B cell (primary cell): Measurements from ENCODE around the gene PC. TPM values are rescaled to one million over a fixed set of nuclear protein-coding genes. Genes with fewer than 3 reads are reported as not detected.

Source experiments
- ATAC-seq: fragments of 200-7000 bp; cut with Tn5 transposase; one replicate; pipeline ENCODE4 v1.10.0; 2021; ENCODE audit warnings: low read depth, mild to moderate bottlenecking, moderate number of reproducible peaks, moderate library complexity
- CTCF ChIA-PET: fragments of 350-600 bp; sonication (Branson Sonifier 250); formaldehyde crosslinking; loops from one replicate; lab custom pipeline; 2021; ENCODE audit warnings: antibody characterized with exemption, inconsistent platforms; lab: Charles Lee
- POLR2A ChIA-PET: fragments of 350-600 bp; sonication (Branson Sonifier 250); formaldehyde crosslinking; loops from one replicate; lab custom pipeline; 2021; ENCODE audit warnings: antibody characterized with exemption; lab: Charles Lee
- DNase-seq: peaks from one replicate; pipeline ENCODE4 v3.0.0; 2013
- H2AFZ ChIP-seq: 2 replicates; pipeline ENCODE4 v1.6.1; 2012; ENCODE audit warnings: mild to moderate bottlenecking, low read depth, low read length; ENCODE audit not compliant: insufficient read depth, poor library complexity, severe bottlenecking
- H3K27ac ChIP-seq, 2 donors: 1 replicate in 1 of 2; 2 replicates in 1 of 2; pipeline ENCODE4 v1.5.1; 2012 to 2013; ENCODE audit warnings: low read length in 2 of 2, mild to moderate bottlenecking in 2 of 2, moderate library complexity in 1 of 2
- H3K27me3 ChIP-seq, 4 experiments: fragments of 200-600 bp in 1 of 4; sonication (generic) in 1 of 4; replicated peaks in 1 of 4; 1 replicate in 2 of 4; 2 replicates in 2 of 4; pipeline versions ENCODE4 v1.6.1 to v1.7.0; 2013 to 2016; ENCODE audit warnings: low read length in 3 of 4, mild to moderate bottlenecking in 2 of 4, mixed read lengths in 1 of 4, moderate library complexity in 1 of 4; ENCODE audit not compliant: insufficient read depth in 4 of 4, control insufficient read depth in 3 of 4; ENCODE audit errors: control extremely low read depth in 1 of 4
- H3K36me3 ChIP-seq, 2 experiments: replicated peaks in 1 of 2; 1 replicate in 1 of 2; 2 replicates in 1 of 2; pipeline versions ENCODE4 v1.6.1 to v1.7.1; 2013; ENCODE audit warnings: low read length in 1 of 2; ENCODE audit not compliant: insufficient read depth in 2 of 2, control insufficient read depth in 1 of 2; ENCODE audit errors: control extremely low read depth in 1 of 2, extremely low read depth in 1 of 2
- H3K4me1 ChIP-seq, 2 donors: fragments of 200-600 bp in 1 of 2; sonication (generic) in 1 of 2; 1 replicate in 1 of 2; 2 replicates in 1 of 2; pipeline versions ENCODE4 v1.5.1 to v1.6.1; 2013 to 2017; ENCODE audit warnings: low read length in 2 of 2; ENCODE audit not compliant: control insufficient read depth in 2 of 2, insufficient read depth in 2 of 2
- H3K4me2 ChIP-seq: replicated peaks from 2 replicates; pipeline ENCODE3; 2012; ENCODE audit warnings: mild to moderate bottlenecking, low read depth, low read length; ENCODE audit not compliant: poor library complexity, severe bottlenecking
- H3K4me3 ChIP-seq, 5 experiments: fragments of 200-600 bp in 1 of 5; sonication (generic) in 1 of 5; 1 replicate in 3 of 5; 2 replicates in 2 of 5; pipeline versions ENCODE4 v1.5.1 to v1.7.0; 2011 to 2016; ENCODE audit warnings: low read length in 4 of 5, mild to moderate bottlenecking in 4 of 5, low read depth in 2 of 5, control low read depth in 1 of 5, moderate library complexity in 1 of 5; ENCODE audit not compliant: insufficient read depth in 1 of 5; ENCODE audit errors: control extremely low read depth in 1 of 5, extremely low read depth in 1 of 5
- H3K79me2 ChIP-seq: fragments of 200-600 bp; sonication (generic); one replicate; pipeline ENCODE4 v1.6.0; 2016; ENCODE audit warnings: low read length; ENCODE audit not compliant: control insufficient read depth, insufficient read depth
- H3K9ac ChIP-seq: fragments of 200-600 bp; sonication (generic); 2 replicates; pipeline ENCODE4 v1.6.1; 2017; ENCODE audit warnings: mild to moderate bottlenecking, low read length, moderate library complexity
- H3K9me3 ChIP-seq, 3 donors: one replicate each; pipeline versions ENCODE4 v1.6.1 to v1.7.1; 2013; ENCODE audit warnings: low read length in 2 of 3; ENCODE audit not compliant: control insufficient read depth in 2 of 3, insufficient read depth in 1 of 3; ENCODE audit errors: control extremely low read depth in 1 of 3
- H4K20me1 ChIP-seq: 2 replicates; pipeline ENCODE4 v1.6.0; 2012; ENCODE audit warnings: mild to moderate bottlenecking, low read length; ENCODE audit not compliant: insufficient read depth, control insufficient read depth, poor library complexity, severe bottlenecking
- H3K27ac Mint-ChIP-seq: one replicate; pipeline ENCODE4 v1.8.0; 2021; ENCODE audit warnings: mixed read lengths
- H3K27me3 Mint-ChIP-seq: one replicate; pipeline ENCODE4 v1.8.0; 2021; ENCODE audit warnings: mixed read lengths
- H3K4me1 Mint-ChIP-seq: one replicate; pipeline ENCODE4 v1.8.0; 2021; ENCODE audit warnings: mixed read lengths
- H3K4me3 Mint-ChIP-seq: one replicate; pipeline ENCODE4 v1.8.0; 2021; ENCODE audit warnings: mixed read lengths
- H3K9me3 Mint-ChIP-seq: one replicate; pipeline ENCODE4 v1.8.0; 2022; ENCODE audit warnings: mixed read lengths; ENCODE audit not compliant: insufficient read depth
- CTCF ChIP-seq: fragments of 200-600 bp; IDR thresholded peaks from one replicate; pipeline ENCODE4 v1.8.0; 2022; ENCODE audit warnings: antibody characterized with exemption, mild to moderate bottlenecking
- EZH2 ChIP-seq: IDR thresholded peaks from 2 replicates; pipeline ENCODE4 v1.6.1; 2012; ENCODE audit warnings: borderline replicate concordance, low read depth, mild to moderate bottlenecking, moderate library complexity, low read length; ENCODE audit not compliant: insufficient read depth, poor library complexity, severe bottlenecking
- WGBS: methylation state at CpG from one replicate; pipeline ENCODE4 v1.1.5; 2013; ENCODE audit warnings: missing lambda C conversion rate; ENCODE audit not compliant: insufficient coverage; 5-methylcytosine and 5-hydroxymethylcytosine counted together
- intact Hi-C: fragments of 100-400 bp; cut with micrococcal nuclease; formaldehyde crosslinking; loops from one replicate; pipeline ENCODE4 v1.10.0; 2022
- polyA plus RNA-seq: library from polyadenylated mRNA; depleted of rRNA; stranded (reverse); fragments of >200 nt; gene quantifications from 2 replicates; pipeline ENCODE4 v1.2.3, GENCODE V29; 2012
- total RNA-seq, 2 donors: library from RNA; stranded (reverse); fragments of 120-200 nt in 1 of 2; gene quantifications; 1 replicate in 1 of 2; 2 replicates in 1 of 2; pipeline versions ENCODE4 v1.2.3 to v1.2.4, GENCODE V29; 2013 to 2022

PC gene
- total and polyA plus RNA-seq, 2 donors (not counting 1 experiment from before 2014, with no cell fraction given): 1.5 to 4.4 TPM

GRCh38 chr11:66882561-66883015 lies 75.6 kb downstream of the PC start:
- Histone ChIP-seq H3K79me2 (no peaks in the 10 kb centered on the region), H3K4me3 (no peak overlapping the region), H3K9me3 (no peaks in the 10 kb centered on the region), H3K4me2 (no peak overlapping the region), H3K27ac (no peak overlapping the region), H3K27me3 (peaks cover 0 to 5% (median 0%) of the 10 kb centered on the region in 4 experiments), H3K9ac (no peak overlapping the region), H3K4me1 (no peaks in the 10 kb centered on the region), H2AFZ (no peak overlapping the region), H3K36me3 (no peaks in the 10 kb centered on the region), H4K20me1 (no peaks in the 10 kb centered on the region)
- Mint-ChIP-seq H3K4me3 (no peak overlapping the region), H3K9me3 (no peaks in the 10 kb centered on the region), H3K27me3 (peaks cover 13% of the 10 kb centered on the region), H3K27ac (no peak overlapping the region), H3K4me1 (no peaks in the 10 kb centered on the region)
- 90% methylated on average over 14 of the region's 14 CpGs for WGBS
- ATAC-seq: no peak
- DNase-seq: no peak
- POLR2A ChIA-PET: no interaction called here
- CTCF ChIA-PET: interaction anchor here (1.4 to 3.8 kb wide), 3 partner anchors 15 to 188 kb away, joined by 3 to 28 read pairs (median 12); no protein-coding TSS in a partner anchor
- intact Hi-C loops: loop anchor here (1.0 kb wide), 2 partner anchors 48 to 474 kb away; no protein-coding TSS in a partner anchor
- no peak for TF ChIP-seq EZH2
- no peak for TF ChIP-seq CTCF

DNA sequence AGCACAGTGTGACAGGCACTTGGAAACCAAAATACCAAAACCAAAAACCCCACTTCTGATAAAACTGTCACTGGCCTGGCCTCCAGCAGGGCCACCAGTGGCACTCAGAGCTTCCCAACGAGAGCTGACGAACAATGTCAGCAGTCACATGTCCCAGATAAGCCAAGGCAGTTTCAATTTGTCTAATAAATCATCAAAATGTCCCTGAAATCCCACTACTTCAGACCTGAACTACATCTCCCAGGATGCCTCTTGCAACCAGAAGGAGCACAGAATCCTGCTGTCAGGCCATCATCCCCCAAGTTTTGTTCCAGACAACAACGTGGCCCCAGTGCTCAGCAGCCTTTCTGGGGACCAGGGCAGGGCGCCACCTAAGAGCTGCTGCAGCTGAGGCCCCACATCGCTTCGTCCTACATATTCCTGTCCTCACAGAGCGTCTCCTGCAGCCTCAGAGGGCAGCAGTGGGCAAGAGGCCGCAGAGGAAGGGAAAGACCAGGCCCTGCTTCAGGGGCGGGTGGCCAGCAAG lies 76.2 kb downstream of the PC start:
- H3K9me3 ChIP-seq: no peaks in the 10 kb centered on the region
- CTCF ChIA-PET: interaction anchor here (1.3 to 3.8 kb wide), 4 partner anchors 9 to 187 kb away, joined by 3 to 28 read pairs (median 9); no protein-coding TSS in a partner anchor
- Mint-ChIP-seq H3K27ac (no peak overlapping the region), H3K9me3 (no peaks in the 10 kb centered on the region), H3K4me3 (no peak overlapping the region), H3K27me3 (peaks cover 13% of the 10 kb centered on the region), H3K4me1 (no peaks in the 10 kb centered on the region)
- no peak for DNase-seq
- no peak overlapping the region for H3K4me3 ChIP-seq
- H3K79me2 ChIP-seq: no peaks in the 10 kb centered on the region
- H3K36me3 ChIP-seq: no peaks in the 10 kb centered on the region
- intact Hi-C loops: no loop called here
- no peaks in the 10 kb centered on the region for H3K4me1 ChIP-seq
- H3K9ac ChIP-seq: no peak overlapping the region
- ATAC-seq: no peak
- POLR2A ChIA-PET: interaction anchor here (0.5 to 0.6 kb wide), 2 partner anchors 225 to 348 kb away, joined by 4 to 5 read pairs; no protein-coding TSS in a partner anchor
- H4K20me1 ChIP-seq: no peaks in the 10 kb centered on the region
- no peak for TF ChIP-seq CTCF
- TF ChIP-seq EZH2: no peak
- H3K27me3 ChIP-seq: peaks cover 0 to 5% (median 0%) of the 10 kb centered on the region in 4 experiments
- H2AFZ ChIP-seq: no peak overlapping the region
- no peak overlapping the region for H3K4me2 ChIP-seq
- 89% methylated on average over 7 of the region's 9 CpGs for WGBS
- H3K27ac ChIP-seq: no peak overlapping the region
